Natural killer cell treated with Interleukin-12 subunit alpha and Interleukin-12 subunit beta and Interleukin-15 and Interleukin-18, amount 100 ng/mL, for 72 hours (primary cell): Measurements from ENCODE around the gene ALPK1. TPM values are rescaled to one million over a fixed set of nuclear protein-coding genes. Genes with fewer than 3 reads are reported as not detected.
"Not testable (repeated sequence)": the region's sequence is repeated elsewhere in the genome, so short reads cannot be mapped to it uniquely, and the experiment has no call there.

Experiments
- ATAC-seq, 2 donors: fragments of 150-1000 bp; cut with Tn5 transposase in 1 of 2; sonication (Bioruptor Pico), chemical (Tn5 transposase) in 1 of 2; 2 replicates each; pipeline ENCODE4 v1.10.0; 2021
- DNase-seq: peaks from one replicate; pipeline ENCODE4 v3.0.0; 2022; ENCODE audit warnings: low spot score
- H3K27ac Mint-ChIP-seq, 2 donors: 1 replicate in 1 of 2; 2 replicates in 1 of 2; pipeline ENCODE4 v1.8.0; 2022; ENCODE audit warnings: mixed read lengths in 2 of 2, mild to moderate bottlenecking in 1 of 2, moderate library complexity in 1 of 2
- H3K27me3 Mint-ChIP-seq, 2 donors: 1 replicate in 1 of 2; 2 replicates in 1 of 2; pipeline ENCODE4 v1.8.0; 2022; ENCODE audit warnings: mixed read lengths in 2 of 2
- H3K36me3 Mint-ChIP-seq: one replicate; pipeline ENCODE4 v1.8.0; 2022; ENCODE audit warnings: mixed read lengths
- H3K4me1 Mint-ChIP-seq, 2 donors: 1 replicate in 1 of 2; 2 replicates in 1 of 2; pipeline ENCODE4 v1.8.0; 2022; ENCODE audit warnings: low read depth in 2 of 2, mixed read lengths in 2 of 2, mild to moderate bottlenecking in 1 of 2
- H3K4me3 Mint-ChIP-seq: one replicate; pipeline ENCODE4 v1.8.0; 2022; ENCODE audit warnings: mixed read lengths
- H3K9me3 Mint-ChIP-seq: 2 replicates; pipeline ENCODE4 v1.8.0; 2022; ENCODE audit warnings: mixed read lengths
- total RNA-seq, 2 donors: library from RNA; stranded (reverse); gene quantifications; one replicate each; pipeline ENCODE4 v1.2.3, GENCODE V29; 2022

The ALPK1 gene
- total RNA-seq, 2 donors from 2014 or later: 33.3 to 49.5 TPM

DNA sequence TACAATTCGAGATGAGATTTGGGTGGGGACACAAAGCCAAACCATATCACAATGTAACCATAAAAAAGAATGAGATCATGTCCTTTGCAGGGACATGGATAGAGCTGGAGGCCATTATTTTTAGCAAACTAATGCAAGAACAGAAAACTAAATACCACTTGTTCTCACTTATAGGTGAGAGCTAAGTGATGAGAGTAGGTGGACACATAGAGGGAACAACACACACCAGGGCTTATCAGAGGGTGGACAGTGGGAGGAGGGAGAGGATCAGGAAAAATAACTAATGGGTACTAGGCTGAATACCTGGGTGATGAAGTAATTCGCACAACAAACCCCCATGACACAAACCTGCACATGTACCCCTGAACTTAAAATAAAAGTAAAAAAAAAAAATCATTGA, 145.1 kb downstream of the ALPK1 start:
- not testable (repeated sequence) for H3K4me1 Mint-ChIP-seq, H3K27ac Mint-ChIP-seq, H3K4me3 Mint-ChIP-seq, H3K9me3 Mint-ChIP-seq, DNase-seq, ATAC-seq, H3K27me3 Mint-ChIP-seq
- H3K36me3 Mint-ChIP-seq: peaks cover 17% of the 10 kb centered on the region

DNA sequence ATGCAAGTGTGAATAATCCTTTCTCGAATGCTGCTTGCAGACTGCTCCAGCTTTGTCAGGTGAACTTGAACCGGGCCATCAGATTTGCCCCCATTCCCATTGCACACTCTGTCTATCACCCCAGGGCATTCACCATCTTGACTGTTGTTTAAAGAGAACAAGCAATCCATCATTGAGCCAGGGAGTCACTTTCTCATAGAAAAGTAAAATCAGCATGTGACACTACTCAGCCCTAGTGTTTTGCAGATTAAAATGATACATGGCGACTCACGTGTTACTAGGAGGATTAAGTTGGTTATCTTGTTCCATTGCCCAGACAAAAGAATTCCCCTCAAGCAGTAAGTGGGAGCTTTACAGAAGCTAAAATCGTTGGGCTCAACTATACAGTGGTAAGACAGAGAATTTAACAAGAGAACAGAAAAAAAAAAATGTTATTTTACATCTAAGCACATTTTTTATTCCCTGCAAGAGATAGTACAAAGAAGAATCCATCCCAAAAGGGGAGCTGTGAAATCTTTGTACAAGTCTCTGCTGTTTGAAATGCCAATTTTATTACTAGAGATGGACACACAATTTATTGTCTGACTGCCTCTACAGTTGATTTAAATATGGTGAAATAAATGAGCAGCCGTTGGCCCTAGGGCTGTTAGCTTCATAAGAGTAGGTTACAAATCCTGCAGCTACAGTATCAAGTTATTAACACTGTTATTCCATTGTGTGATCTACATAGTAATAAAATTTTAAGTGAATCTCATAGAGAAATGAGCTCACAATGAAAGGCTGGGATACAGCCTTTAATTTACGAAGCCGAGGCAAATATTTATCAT, 151.3 kb downstream of the ALPK1 start:
- H3K4me1 Mint-ChIP-seq: no peaks in the 10 kb centered on the region
- DNase-seq (no peak), ATAC-seq (no peak)
- peaks cover 0 to 8% of the 10 kb centered on the region in 2 donors for H3K27me3 Mint-ChIP-seq
- H3K27ac Mint-ChIP-seq: no peak overlapping the region
- no peaks in the 10 kb centered on the region for H3K9me3 Mint-ChIP-seq
- H3K4me3 Mint-ChIP-seq: no peak overlapping the region
- H3K36me3 Mint-ChIP-seq: peaks cover 7% of the 10 kb centered on the region

DNA sequence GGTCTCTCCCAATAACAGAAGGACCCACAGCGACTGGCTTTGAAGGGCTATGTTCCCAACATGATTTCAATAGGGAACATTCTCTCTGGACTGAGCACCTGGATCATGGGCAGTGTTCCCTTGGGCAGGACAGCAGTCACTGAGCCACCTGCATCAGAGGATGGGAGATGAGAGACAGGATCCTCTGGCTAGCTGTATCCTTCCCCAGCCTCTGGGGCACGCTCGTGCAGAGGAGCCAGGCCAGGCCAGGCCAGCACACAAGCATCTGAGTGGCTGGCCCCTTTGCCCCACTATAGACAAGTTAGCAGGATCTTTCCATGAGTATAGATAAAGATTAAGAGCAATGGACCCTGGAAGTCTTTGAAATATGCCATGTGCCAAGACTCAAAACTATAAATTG, 152.5 kb downstream of the ALPK1 start:
- no peak overlapping the region for H3K27ac Mint-ChIP-seq
- H3K9me3 Mint-ChIP-seq: no peaks in the 10 kb centered on the region
- H3K4me1 Mint-ChIP-seq: no peaks in the 10 kb centered on the region
- ATAC-seq (no peak), DNase-seq (no peak)
- peaks cover 4% of the 10 kb centered on the region for H3K36me3 Mint-ChIP-seq
- H3K4me3 Mint-ChIP-seq: no peak overlapping the region
- H3K27me3 Mint-ChIP-seq: peaks cover 0 to 8% of the 10 kb centered on the region in 2 donors

DNA sequence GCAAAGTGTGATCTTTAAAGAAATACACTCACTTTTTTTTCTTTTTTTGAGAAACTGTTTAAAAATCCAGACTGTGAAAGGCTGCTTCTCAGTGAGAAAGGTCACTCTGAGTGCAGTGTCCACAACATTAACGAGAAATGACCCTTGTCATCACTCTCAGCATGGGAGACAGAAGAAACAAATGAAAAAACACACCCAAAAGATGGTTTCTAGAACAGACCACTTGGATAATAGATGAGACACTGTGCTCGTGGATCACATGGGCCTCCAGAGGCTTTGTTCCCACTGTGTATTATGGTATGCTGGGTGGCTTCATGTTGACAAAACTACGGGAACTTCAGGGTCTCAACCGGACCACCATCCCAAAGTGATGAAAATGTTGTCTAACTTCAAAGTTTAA, 153.9 kb downstream of the ALPK1 start:
- H3K4me1 Mint-ChIP-seq: no peaks in the 10 kb centered on the region
- peaks cover 0 to 8% of the 10 kb centered on the region in 2 donors for H3K27me3 Mint-ChIP-seq
- no peaks in the 10 kb centered on the region for H3K36me3 Mint-ChIP-seq
- DNase-seq: no peak
- no peak overlapping the region for H3K27ac Mint-ChIP-seq
- H3K9me3 Mint-ChIP-seq: no peaks in the 10 kb centered on the region
- no peak for ATAC-seq
- H3K4me3 Mint-ChIP-seq: no peak overlapping the region

DNA sequence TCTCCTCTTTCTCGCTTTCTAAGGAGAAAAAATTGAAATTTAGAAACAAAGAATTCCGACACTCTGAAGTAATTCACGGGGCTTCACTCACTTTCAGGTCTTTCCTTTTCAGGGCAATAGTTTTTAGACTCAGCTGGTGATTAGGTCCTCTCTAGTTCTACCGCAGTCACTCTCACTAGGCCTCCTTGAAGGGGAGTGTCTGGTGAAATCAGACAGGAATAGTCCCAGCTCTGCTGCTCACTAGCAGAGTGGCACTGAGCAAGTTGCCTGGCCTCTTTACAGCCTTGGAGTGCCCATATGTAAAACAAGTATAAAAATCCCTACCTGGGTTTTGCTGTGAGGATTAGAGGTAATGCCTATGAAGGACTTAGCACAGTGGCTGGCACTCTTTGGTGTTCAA, 154.7 kb downstream of the ALPK1 start:
- H3K4me1 Mint-ChIP-seq: no peaks in the 10 kb centered on the region

DNA sequence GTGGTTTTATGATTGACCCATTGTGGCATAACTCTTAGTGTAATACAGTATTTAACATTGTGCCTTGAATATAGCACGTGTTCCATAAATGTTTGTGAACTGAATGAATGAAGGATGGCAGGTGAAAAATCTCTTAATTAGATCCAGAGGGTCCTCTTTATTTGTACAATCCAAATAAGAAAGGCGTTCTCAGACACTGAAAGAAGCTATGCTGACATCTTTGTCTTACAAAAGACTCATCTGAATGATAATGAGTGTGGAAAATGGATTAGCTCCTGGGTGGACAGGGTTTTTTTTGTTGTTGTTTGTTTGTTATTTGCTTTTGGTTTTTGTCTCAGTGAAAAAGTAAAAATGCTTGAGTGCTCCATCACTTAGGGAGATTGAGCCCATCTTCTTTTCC, 156.2 kb downstream of the ALPK1 start:
- Mint-ChIP-seq H3K9me3 (no peaks in the 10 kb centered on the region), H3K27me3 (peaks cover 0 to 8% of the 10 kb centered on the region in 2 donors), H3K4me1 (no peaks in the 10 kb centered on the region), H3K4me3 (no peak overlapping the region), H3K36me3 (no peaks in the 10 kb centered on the region), H3K27ac (no peak overlapping the region)
- ATAC-seq (no peak), DNase-seq (no peak)

More for the DNA sequence above, 154.7 kb downstream of the ALPK1 start:
- ATAC-seq: no peak
- no peak for DNase-seq
- Mint-ChIP-seq H3K4me3 (no peak overlapping the region), H3K27ac (no peak overlapping the region), H3K36me3 (no peaks in the 10 kb centered on the region), H3K9me3 (no peaks in the 10 kb centered on the region), H3K27me3 (peaks cover 0 to 8% of the 10 kb centered on the region in 2 donors)

DNA sequence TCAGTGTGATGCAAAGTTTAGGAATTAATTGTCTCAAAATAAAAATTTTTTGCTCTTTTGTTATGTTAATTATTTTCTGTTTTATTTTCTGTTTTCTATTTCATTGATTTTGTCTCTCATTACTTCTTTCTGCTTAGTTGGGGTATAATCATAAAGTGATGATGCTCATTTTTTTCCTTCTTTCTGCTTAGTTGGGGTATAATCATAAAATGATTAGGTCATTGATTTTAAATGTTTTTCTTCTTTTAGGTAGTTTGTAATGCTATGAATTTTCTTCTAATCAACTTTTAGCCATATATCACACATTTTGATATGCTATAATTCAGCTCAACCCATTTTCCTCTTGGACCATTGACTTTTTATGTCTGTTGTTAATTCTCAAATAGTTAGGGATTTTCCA, 175.1 kb downstream of the ALPK1 start:
- Mint-ChIP-seq H3K9me3 (peaks cover 3% of the 10 kb centered on the region), H3K27me3 (peaks cover 6 to 14% of the 10 kb centered on the region in 2 donors), H3K27ac (no peak overlapping the region), H3K4me3 (no peak overlapping the region), H3K4me1 (no peaks in the 10 kb centered on the region), H3K36me3 (no peaks in the 10 kb centered on the region)
- no peak for ATAC-seq
- DNase-seq: no peak

DNA sequence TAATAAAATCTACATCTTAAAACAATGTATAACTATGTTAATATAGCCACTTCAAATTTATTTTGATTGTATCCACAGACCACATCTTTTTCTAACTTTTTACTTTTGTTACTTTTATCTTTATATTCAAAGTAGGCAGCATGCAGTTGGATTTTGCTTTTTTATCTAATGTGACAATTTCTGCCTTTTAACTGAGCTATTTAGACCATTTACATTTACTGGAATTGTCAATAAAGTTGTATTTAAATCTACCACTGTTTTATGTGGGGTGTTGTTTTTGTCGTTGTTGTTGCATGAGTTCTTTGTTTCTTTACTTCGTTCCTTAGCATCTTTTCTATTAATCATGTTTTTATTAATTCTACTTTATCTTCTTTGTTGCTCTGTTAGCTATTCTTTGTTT, 176.8 kb downstream of the ALPK1 start:
- H3K27me3 Mint-ChIP-seq: peaks cover 8 to 20% of the 10 kb centered on the region in 2 donors
- H3K27ac Mint-ChIP-seq: no peak overlapping the region
- H3K36me3 Mint-ChIP-seq: no peaks in the 10 kb centered on the region
- H3K4me1 Mint-ChIP-seq: no peaks in the 10 kb centered on the region
- H3K4me3 Mint-ChIP-seq: no peak overlapping the region
- DNase-seq: no peak
- ATAC-seq: no peak
- peaks cover 14% of the 10 kb centered on the region for H3K9me3 Mint-ChIP-seq

DNA sequence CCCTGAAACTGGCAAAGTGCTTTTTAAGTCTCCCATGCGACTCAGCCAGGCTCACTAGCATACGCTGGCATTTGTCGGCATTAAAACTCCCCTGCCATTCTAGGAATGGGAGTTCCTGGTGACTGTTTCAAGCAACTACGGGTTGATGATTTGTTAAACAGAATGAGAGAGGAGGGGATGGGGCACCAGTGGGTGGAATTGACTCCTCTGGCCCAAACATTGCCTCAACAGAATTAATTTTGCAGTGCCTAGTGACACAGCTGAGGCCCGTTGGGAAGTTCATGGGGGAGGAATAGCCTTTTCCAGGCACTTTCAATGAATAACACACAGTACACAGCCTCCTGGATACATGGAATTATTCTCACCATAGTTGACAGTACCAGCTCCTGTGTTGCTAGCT, 188.8 kb downstream of the ALPK1 start:
- H3K4me1 Mint-ChIP-seq: no peaks in the 10 kb centered on the region
- DNase-seq (no peak), ATAC-seq (no peak)
- H3K4me3 Mint-ChIP-seq: no peak overlapping the region
- no peak overlapping the region for H3K27ac Mint-ChIP-seq
- peaks cover 17% of the 10 kb centered on the region for H3K9me3 Mint-ChIP-seq
- H3K27me3 Mint-ChIP-seq: peaks cover 2 to 22% of the 10 kb centered on the region in 2 donors
- H3K36me3 Mint-ChIP-seq: peaks cover 19% of the 10 kb centered on the region

DNA sequence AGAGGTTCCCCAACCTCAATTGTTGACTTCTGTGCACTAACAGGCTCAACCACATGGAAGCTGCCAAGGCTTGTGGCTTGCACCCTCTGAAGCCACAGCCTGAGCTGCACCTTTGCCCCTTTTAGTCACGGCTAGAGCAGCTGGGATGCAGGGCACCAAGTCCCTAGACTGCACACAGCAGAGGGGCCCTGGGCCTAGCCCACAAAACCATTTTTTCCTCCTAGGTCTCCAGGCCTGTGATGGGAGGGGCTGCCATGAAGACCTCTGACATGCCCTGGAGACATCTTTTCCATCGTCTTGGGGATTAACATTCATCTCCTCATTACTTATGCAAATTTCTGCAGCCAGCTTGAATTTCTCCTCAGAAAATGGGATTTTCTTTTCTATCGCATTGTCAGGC, 193.6 kb downstream of the ALPK1 start:
- DNase-seq, H3K4me3 Mint-ChIP-seq, H3K4me1 Mint-ChIP-seq, ATAC-seq, H3K27ac Mint-ChIP-seq: not testable (repeated sequence)
- Mint-ChIP-seq H3K9me3 (peaks cover 19% of the 10 kb centered on the region), H3K27me3 (peaks cover 12 to 38% of the 10 kb centered on the region in 2 donors), H3K36me3 (peaks cover 13% of the 10 kb centered on the region)

Other genes starting within 250 kb of the ALPK1 start
- gene FAM241A, start 151.9 kb upstream of the ALPK1 start, total RNA-seq: 10 to 100 TPM in 1 of 2 donors, 1 to 10 TPM in 1; 4.3 to 16.0 TPM
- 10 to 100 TPM; 20.0 to 21.0 TPM for gene AP1AR, start 65.6 kb upstream of the ALPK1 start, total RNA-seq
- 100 to 1,000 TPM in 1 of 2 donors, 10 to 100 TPM in 1; 64.5 to 101 TPM for gene TIFA, start 11.5 kb upstream of the ALPK1 start, total RNA-seq
- gene NEUROG2, start 218.8 kb downstream of the ALPK1 start, total RNA-seq: not detected